Subcutaneous adipose tissue (tissue), 4 donors: ENCODE data around the gene KCNJ2. TPM values are rescaled to one million over a fixed set of nuclear protein-coding genes. Genes with fewer than 3 reads are reported as not detected.

ENCODE experiments used
- CTCF ChIP-seq: fragments of 450-650 bp; IDR thresholded peaks from one replicate; pipeline ENCODE4 v1.5.1; 2016; ENCODE audit warnings: low read depth, mild to moderate bottlenecking, control low read depth, antibody characterized with exemption, moderate library complexity
- total RNA-seq, 4 donors: library from RNA; depleted of rRNA; stranded (reverse); fragments of >200 nt; gene quantifications; one replicate each; pipeline ENCODE4 v1.1.0, GENCODE V29; 2016

The KCNJ2 gene
- total RNA-seq, 4 donors from 2014 or later, result 1.3 to 8.2 (median 4.6) TPM

GRCh38 chr17:70171159-70171558 lies 1.8 kb downstream of the KCNJ2 start:
- TF ChIP-seq CTCF, result no peak

DNA sequence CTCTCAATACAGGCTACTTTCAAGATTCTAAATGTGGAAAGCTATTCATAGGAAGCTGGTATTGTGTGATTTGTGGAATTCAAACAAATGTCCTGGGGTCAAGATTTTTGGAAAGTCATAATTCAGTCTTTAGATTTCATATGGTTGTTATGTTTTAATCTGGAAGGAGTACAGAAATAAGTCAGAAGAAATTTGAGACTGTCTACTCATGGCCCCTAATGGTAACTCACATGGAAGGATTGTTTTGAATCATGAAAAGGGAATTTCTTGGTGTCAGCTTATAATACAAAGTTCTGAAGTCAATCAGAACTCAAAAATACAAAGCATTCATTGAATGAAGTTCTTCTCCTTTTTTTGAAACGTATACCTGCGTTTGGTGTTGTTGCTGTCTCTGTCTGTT lies 3.1 kb downstream of the KCNJ2 start:
- TF ChIP-seq CTCF, result no peak

- TF ChIP-seq CTCF, result no peak
Measured at GRCh38 chr17:70172923-70173322, 3.6 kb downstream of the KCNJ2 start.

DNA sequence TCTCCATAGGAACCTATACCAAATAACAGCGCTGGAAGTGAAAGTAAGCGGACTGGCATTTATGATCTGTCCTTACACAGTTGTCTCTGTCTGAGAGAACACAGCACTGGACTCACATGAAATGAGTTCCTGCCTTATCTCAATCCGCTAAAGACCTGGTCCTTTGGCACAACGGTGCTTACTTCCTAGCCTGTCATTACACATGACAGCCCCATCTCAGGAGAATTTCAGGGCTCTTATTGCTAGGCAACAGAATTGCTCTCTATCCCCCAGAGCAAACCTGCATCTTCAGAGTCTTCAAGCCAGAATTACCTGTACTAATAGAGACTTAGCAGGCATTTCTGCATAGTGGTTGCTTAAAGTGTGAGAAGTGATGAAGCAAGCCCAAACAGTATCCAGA lies 4.3 kb downstream of the KCNJ2 start:
- no peak for TF ChIP-seq CTCF

DNA sequence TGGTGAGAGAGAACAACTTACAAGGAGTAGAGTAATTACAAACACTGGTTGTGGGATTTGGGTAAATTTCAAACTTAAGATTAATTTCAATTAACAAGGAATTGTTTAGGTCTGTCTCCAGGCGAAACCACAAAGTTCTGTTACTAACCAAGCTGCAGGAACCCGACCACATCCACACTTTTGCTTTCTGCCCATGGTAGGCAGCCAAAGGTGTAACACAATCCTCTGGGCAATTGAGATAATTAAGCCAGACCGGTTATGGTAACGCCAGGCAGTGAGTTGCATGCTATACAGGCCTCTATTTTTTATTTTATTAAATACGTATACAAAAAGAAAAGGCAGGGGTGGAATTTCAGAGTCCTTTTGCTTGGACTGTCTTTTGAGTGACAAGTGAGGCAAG lies 12.0 kb downstream of the KCNJ2 start:
- TF ChIP-seq CTCF, result no peak

GRCh38 chr17:70181866-70182265 lies 12.5 kb downstream of the KCNJ2 start:
- no peak for TF ChIP-seq CTCF

DNA sequence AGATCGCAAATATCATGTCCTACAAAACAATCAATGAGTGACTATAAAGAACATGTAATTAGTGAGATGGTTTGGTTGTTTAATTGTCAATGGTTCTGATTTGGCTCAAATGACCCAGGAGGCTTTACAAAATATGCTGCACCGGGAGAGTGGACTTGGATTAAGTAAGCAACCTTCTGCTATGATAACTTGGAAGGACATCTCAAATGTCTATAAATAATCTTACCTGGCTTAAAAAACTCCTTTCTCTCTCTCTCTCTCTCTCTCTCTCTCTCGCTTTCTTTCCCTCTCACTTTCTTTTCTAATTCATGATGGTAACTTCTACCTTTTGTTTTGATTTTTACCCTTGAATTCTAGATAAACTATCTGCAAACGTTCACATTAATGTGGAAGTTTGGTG lies 14.2 kb downstream of the KCNJ2 start:
- TF ChIP-seq CTCF, result no peak
